NB4 (cell line): ENCODE data around the gene FCN2.
A peak's percentile ranks its signal among the peaks of the same experiment; 100 is the strongest.

Source experiments
- DNase-seq: peaks from one replicate; pipeline ENCODE4 v3.0.0; 2010; ENCODE audit warnings: low read depth
- H3K4me3 ChIP-seq: one replicate; pipeline ENCODE4 v1.5.1; 2011; ENCODE audit warnings: mild to moderate bottlenecking, low read depth, low read length, moderate library complexity
- CTCF ChIP-seq: IDR thresholded peaks from one replicate; pipeline ENCODE4 v1.5.1; 2012; ENCODE audit warnings: low read depth, low read length
- MYC ChIP-seq: IDR thresholded peaks from 2 replicates; pipeline ENCODE4 v1.6.1; 2011; ENCODE audit warnings: low read depth, low read length
- POLR2A ChIP-seq: IDR thresholded peaks from 2 replicates; pipeline ENCODE4 v1.6.1; 2011; ENCODE audit warnings: mild to moderate bottlenecking; ENCODE audit not compliant: insufficient read length; ENCODE audit errors: extremely low read depth
- TF ChIP-seq, protein P1 (sequence below): IDR thresholded peaks from 2 replicates; pipeline ENCODE4 v1.6.1; 2011; ENCODE audit warnings: low read depth, low read length

The FCN2 gene

DNA sequence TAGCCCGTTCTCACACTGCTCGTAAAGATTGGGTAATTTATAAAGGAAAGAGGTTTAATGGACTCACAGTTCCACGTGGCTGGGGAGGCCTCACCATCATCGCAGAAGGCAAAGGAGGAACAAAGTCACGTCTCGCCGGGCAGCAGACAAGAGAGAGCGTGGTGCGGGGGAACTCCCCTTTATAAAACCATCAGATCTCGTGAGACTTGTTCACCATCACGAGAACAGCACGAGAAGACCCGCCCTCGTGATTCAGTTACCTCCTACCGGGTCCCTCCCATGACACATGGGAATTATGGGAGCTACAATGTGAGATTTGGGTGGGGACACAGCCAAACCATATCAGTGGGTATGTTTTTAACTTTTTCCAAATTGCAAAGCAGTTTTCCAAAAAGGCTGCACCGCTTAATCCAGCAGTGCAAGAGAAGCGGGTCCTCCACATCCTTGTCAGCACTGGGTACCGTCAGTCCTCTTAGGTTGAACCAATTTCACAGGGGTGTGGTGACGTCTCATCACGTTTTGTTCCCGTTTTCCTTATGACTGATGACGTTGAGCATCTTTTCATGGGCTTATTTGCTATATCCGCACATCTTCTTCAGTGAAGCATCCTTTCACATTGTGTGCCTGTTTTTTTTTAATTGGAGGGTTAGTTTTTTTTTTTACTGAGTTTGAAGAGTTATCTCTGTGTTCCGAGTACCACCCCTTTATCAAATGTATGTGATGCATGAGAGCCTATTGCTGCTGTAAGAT, 8.0 kb upstream of the FCN2 start:
- no peak for TF ChIP-seq POLR2A
- no peak for TF ChIP-seq MYC
- TF ChIP-seq, protein P1, sequence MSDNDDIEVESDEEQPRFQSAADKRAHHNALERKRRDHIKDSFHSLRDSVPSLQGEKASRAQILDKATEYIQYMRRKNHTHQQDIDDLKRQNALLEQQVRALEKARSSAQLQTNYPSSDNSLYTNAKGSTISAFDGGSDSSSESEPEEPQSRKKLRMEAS, result no peak
- TF ChIP-seq CTCF, result no peak
- H3K4me3 ChIP-seq, result no peak overlapping the region
- DNase-seq, result no peak

DNA sequence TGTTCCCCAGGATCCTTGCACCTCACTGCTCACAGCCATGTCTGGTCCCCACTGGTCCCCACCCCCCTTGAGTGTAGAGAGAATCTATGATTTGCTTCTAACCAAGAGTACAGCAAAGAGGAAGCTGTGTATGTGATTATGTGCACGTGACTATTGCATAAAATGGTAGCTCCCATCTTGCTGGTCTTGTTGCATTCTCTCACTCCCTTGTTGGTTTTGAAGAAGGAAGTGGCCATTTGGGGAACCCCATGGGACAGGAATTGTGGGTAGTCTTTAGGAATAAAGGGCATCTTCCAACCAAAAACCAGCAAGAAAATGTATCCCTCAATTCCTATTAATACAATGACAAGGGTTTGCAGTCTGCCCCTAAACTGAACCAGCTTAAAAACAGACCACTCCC, 5.2 kb upstream of the FCN2 start:
- TF ChIP-seq CTCF (no peak), MYC (no peak)
- TF ChIP-seq, protein P1, result no peak
- no peak overlapping the region for H3K4me3 ChIP-seq
- peak; percentile 69 for DNase-seq

DNA sequence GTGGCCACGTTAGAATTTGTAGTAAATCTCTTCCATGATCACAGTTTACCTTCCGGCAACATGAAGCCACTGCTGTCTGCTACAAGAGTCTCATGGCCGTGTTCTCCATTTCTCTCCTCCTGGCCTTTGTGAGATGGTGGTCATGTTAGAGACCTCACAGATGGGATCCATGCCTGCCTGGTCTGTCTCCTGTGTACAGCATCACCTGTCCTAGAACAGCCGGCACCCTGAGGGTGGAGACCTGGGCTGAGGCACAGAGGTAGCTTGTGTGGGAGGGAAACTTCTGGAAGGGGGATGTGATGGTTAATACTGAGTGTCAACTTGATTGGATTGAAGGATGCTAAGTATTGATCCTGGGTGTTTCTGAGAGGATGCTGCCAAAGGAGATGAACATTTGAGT, 3.1 kb upstream of the FCN2 start:
- no peak overlapping the region for H3K4me3 ChIP-seq
- no peak for TF ChIP-seq MYC
- TF ChIP-seq POLR2A, result no peak
- TF ChIP-seq, protein P1, result no peak
- TF ChIP-seq CTCF, result no peak
- no peak for DNase-seq

DNA sequence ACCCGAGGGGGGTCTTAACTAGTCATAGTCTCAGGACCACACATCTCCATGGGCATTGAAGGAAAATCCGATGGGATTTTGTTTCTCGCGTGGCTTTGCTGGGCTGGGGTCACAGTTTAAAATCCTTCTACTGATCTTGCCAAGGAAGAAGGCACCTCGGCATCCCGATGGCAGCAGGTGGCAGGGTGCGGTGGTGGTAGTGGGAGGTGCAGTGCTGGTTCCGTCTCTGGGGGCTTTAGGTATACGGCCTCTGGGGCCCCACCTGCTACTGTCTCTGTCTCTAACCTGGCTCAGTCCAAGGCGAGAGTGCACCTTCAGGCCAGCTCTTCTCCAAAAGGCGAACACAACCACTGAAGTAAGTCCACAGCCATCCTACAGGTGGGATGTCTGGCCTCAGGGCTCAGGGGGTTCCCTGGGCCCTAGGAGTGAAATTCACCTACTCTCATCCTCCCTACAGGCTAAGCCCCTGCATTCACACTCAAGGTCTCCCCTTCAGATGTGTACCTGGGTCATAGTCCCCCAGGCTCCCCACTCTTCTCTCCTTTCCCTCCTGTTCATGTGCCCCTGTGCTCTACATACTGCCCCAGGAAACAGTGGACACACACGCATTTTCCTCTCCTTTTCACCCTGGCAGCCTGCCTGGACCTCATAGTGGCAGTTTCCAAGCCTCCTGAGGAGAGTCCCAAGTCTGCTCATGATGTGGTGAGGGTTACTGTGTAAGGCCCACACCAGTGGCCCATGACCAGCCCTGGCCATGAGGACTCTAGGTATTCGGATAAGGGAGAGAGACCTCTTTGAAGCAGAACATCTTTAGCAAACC, 736 bp upstream of the FCN2 start:
- TF ChIP-seq POLR2A (no peak), CTCF (no peak), MYC (no peak)
- TF ChIP-seq, protein P1, result no peak
- no peak overlapping the region for H3K4me3 ChIP-seq
- DNase-seq, result no peak

DNA sequence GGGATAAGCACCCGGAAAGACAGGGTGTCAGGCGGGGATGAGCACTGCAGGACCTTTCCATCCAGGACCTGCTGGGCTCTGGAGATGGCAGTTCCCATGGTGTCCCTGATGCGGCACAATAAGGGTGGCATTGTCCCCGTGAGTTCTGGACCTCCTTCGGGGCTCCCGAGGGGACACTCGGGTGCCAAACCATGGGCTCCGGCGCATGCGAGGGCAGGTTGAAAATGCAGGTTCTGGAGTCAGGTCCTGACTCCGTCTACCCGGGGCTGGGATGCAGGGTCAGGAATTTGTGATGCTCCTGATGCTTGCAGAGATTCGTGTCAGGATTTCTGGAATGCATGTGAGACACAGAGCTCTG, 682 bp downstream of the FCN2 start:
- TF ChIP-seq, protein P1, result no peak
- TF ChIP-seq POLR2A, result no peak
- no peak for TF ChIP-seq MYC
- no peak for TF ChIP-seq CTCF
- no peak overlapping the region for H3K4me3 ChIP-seq

More for the DNA sequence above, 682 bp downstream of the FCN2 start:
- DNase-seq, result no peak
